Osteocyte (in vitro differentiated cells): Measurements from ENCODE around the gene ING4. TPM values are rescaled to one million over a fixed set of nuclear protein-coding genes. Genes with fewer than 3 reads are reported as not detected.

Source experiments
- DNase-seq: peaks from one replicate; pipeline ENCODE4 v3.0.0; 2021; ENCODE audit warnings: mixed read lengths; ENCODE audit not compliant: unreplicated experiment; ENCODE audit errors: extremely low spot score
- H3K27ac Mint-ChIP-seq: one replicate; pipeline ENCODE4 v1.8.0; 2021; ENCODE audit warnings: mild to moderate bottlenecking, mixed read lengths; ENCODE audit not compliant: unreplicated experiment
- H3K27me3 Mint-ChIP-seq: one replicate; pipeline ENCODE4 v1.8.0; 2021; ENCODE audit warnings: mixed read lengths; ENCODE audit not compliant: unreplicated experiment
- H3K36me3 Mint-ChIP-seq: one replicate; pipeline ENCODE4 v1.8.0; 2021; ENCODE audit warnings: mixed read lengths; ENCODE audit not compliant: unreplicated experiment
- H3K4me1 Mint-ChIP-seq: one replicate; pipeline ENCODE4 v1.8.0; 2021; ENCODE audit warnings: mixed read lengths; ENCODE audit not compliant: unreplicated experiment
- H3K4me3 Mint-ChIP-seq: one replicate; pipeline ENCODE4 v1.8.0; 2021; ENCODE audit warnings: mild to moderate bottlenecking, moderate library complexity, mixed read lengths; ENCODE audit not compliant: unreplicated experiment
- H3K9me3 Mint-ChIP-seq: one replicate; pipeline ENCODE4 v1.8.0; 2021; ENCODE audit warnings: mixed read lengths; ENCODE audit not compliant: unreplicated experiment
- CTCF ChIP-seq: fragments of 200-600 bp; sonication (generic); IDR thresholded peaks from 2 replicates; pipeline ENCODE4 v1.5.0; 2021; ENCODE audit warnings: antibody characterized with exemption, mild to moderate bottlenecking, moderate library complexity
- total RNA-seq: library from RNA; stranded (reverse); gene quantifications from 2 replicates; pipeline ENCODE4 v1.2.1, GENCODE V29; 2021

The ING4 gene
- total RNA-seq, 1 donor from 2014 or later: 56.7 TPM

DNA sequence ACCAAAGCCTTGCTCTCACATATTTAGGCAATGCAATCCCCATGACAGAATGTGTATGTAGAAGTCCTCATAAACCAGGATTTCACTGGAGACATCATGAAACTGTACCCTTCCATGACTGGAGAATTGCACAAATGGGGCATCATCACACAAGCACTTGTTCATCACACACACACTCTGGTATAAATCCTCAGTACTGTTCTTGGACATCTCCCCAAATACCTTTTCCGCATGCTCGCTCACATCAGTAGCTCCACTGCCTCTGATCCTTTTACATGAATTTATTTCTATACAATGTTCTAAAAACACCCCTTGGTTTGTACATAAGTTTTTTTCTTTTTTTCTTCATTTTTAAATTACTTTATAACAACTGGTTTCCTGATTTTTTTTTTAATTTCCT lies 3.3 kb upstream of the ING4 start:
- Mint-ChIP-seq H3K27me3 (no peaks in the 10 kb centered on the region), H3K27ac (no peak overlapping the region), H3K4me1 (peaks cover 19% of the 10 kb centered on the region), H3K4me3 (no peak overlapping the region), H3K36me3 (peaks cover 34% of the 10 kb centered on the region), H3K9me3 (no peaks in the 10 kb centered on the region)
- no peak for DNase-seq
- no peak for TF ChIP-seq CTCF

DNA sequence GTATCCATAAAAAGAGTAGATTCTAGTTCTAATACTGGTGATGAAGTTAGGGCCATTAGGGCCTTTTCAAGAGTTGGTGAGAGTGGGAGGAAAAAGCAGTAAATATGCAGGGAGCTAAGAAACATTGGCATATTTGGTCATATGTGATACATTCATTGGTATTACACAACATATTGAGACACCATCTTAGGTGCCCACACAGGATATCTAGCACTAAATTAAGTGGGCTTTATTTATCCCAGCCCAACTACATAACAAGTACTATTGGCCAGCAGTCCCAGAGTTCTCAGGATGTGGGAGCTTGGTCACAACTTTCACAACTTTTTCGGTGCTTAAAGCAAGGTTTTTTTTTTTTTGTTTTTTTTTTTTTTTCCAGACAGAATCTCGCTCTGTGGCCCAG lies 2.0 kb upstream of the ING4 start:
- no peak for TF ChIP-seq CTCF
- Mint-ChIP-seq H3K9me3 (no peaks in the 10 kb centered on the region), H3K27ac (no peak overlapping the region), H3K4me3 (no peak overlapping the region), H3K27me3 (no peaks in the 10 kb centered on the region), H3K4me1 (peaks cover 19% of the 10 kb centered on the region), H3K36me3 (peaks cover 23% of the 10 kb centered on the region)
- no peak for DNase-seq

DNA sequence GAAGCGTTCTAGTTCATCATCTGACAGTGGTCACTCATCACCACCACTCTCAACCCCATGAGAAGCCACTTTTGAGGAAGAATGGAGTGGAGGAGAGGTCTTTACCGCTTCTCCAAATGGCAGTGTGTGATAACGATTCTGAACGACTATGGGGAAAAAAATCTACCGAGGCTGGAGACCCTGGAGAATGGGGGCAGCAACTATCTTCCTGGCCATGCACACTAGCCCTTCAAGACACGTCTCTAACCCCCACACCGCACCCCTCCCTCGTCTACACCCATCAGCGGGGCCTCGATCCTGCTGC lies 365 bp downstream of the ING4 start:
- DNase-seq: no peak
- H3K9me3 Mint-ChIP-seq: no peaks in the 10 kb centered on the region
- H3K4me1 Mint-ChIP-seq: peaks cover 19% of the 10 kb centered on the region
- TF ChIP-seq CTCF: no peak
- peak overlapping the region; percentile 96 for H3K27ac Mint-ChIP-seq
- H3K4me3 Mint-ChIP-seq: peak overlapping the region; percentile 90
- H3K36me3 Mint-ChIP-seq: peaks cover 10% of the 10 kb centered on the region
- H3K27me3 Mint-ChIP-seq: no peaks in the 10 kb centered on the region

GRCh38 chr12:6653987-6654386 lies 8.9 kb downstream of the ING4 start:
- no peak for DNase-seq
- Mint-ChIP-seq H3K9me3 (no peaks in the 10 kb centered on the region), H3K4me3 (no peak overlapping the region), H3K36me3 (peaks cover 35% of the 10 kb centered on the region), H3K27ac (no peak overlapping the region), H3K4me1 (no peaks in the 10 kb centered on the region), H3K27me3 (no peaks in the 10 kb centered on the region)
- no peak for TF ChIP-seq CTCF

GRCh38 chr12:6653342-6653741 lies 9.6 kb downstream of the ING4 start:
- Mint-ChIP-seq H3K4me3 (no peak overlapping the region), H3K27ac (no peak overlapping the region), H3K27me3 (no peaks in the 10 kb centered on the region), H3K4me1 (no peaks in the 10 kb centered on the region), H3K36me3 (peaks cover 32% of the 10 kb centered on the region), H3K9me3 (no peaks in the 10 kb centered on the region)
- DNase-seq: no peak
- no peak for TF ChIP-seq CTCF
